ENCODE results near the gene UBALD2. TPM values are rescaled to one million over a fixed set of nuclear protein-coding genes. Genes with fewer than 3 reads are reported as not detected.
A peak's percentile ranks its signal among the peaks of the same experiment; 100 is the strongest.
"Not testable (repeated sequence)": the region's sequence is repeated elsewhere in the genome, so short reads cannot be mapped to it uniquely, and the experiment has no call there.

Gene UBALD2
- total RNA-seq, result 10 to 100 TPM in 2 of 4 donors, 1 to 10 TPM in 2; 7.0 to 25.9 (median 13.7) TPM

- DNase-seq (ENCODE audit: low spot score) (peak; percentile 96), ATAC-seq (ENCODE audit: low FRiP score) (peak; percentile 97)
- TF ChIP-seq, protein P1, sequence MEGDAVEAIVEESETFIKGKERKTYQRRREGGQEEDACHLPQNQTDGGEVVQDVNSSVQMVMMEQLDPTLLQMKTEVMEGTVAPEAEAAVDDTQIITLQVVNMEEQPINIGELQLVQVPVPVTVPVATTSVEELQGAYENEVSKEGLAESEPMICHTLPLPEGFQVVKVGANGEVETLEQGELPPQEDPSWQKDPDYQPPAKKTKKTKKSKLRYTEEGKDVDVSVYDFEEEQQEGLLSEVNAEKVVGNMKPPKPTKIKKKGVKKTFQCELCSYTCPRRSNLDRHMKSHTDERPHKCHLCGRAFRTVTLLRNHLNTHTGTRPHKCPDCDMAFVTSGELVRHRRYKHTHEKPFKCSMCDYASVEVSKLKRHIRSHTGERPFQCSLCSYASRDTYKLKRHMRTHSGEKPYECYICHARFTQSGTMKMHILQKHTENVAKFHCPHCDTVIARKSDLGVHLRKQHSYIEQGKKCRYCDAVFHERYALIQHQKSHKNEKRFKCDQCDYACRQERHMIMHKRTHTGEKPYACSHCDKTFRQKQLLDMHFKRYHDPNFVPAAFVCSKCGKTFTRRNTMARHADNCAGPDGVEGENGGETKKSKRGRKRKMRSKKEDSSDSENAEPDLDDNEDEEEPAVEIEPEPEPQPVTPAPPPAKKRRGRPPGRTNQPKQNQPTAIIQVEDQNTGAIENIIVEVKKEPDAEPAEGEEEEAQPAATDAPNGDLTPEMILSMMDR (IDR thresholded peaks at IDR 0.05), result no peak
Observed at GRCh38 chr17:76264755-76265623, at the start of gene UBALD2. Gene UBALD2 (plus strand): TSS chr17:76265348. CDS start chr17:76265506, 158 bp downstream.

DNA sequence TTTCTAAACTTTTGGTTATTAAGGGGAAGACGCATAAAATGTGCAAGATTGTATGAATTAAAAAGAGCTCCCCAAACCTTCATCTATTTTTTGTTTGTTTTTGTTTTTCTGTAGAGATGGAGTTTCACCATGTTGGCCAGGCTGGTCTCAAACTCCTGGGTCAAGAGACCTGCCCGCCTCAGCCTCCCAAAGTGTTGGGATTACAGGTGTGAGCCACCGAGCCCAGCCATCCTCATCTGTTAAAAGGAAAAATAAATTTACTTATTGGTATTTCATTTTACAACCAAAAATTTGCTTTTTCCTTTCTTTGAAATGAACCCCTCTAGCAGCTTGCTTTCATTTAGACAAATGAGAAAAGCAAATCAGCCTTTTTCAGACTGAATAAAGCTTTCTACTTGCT, 48.1 kb upstream of the UBALD2 start:
- TF ChIP-seq, protein P1 (IDR thresholded peaks at IDR 0.05), result no peak
- ATAC-seq (ENCODE audit: low FRiP score) (no peak), DNase-seq (ENCODE audit: low spot score) (no peak)

- no peak for DNase-seq (ENCODE audit: low spot score)
- TF ChIP-seq, protein P1 (IDR thresholded peaks at IDR 0.05), result no peak
Observed at GRCh38 chr17:76219670-76220383, 45.3 kb upstream of the UBALD2 start.

GRCh38 chr17:76223802-76224201, 41.3 kb upstream of the UBALD2 start:
- TF ChIP-seq, protein P1 (IDR thresholded peaks at IDR 0.05), result no peak
- DNase-seq (ENCODE audit: low spot score), result no peak
- ATAC-seq (ENCODE audit: low FRiP score), result no peak

More at GRCh38 chr17:76219670-76220383, 45.3 kb upstream of the UBALD2 start:
- ATAC-seq (ENCODE audit: low FRiP score), result no peak

DNA sequence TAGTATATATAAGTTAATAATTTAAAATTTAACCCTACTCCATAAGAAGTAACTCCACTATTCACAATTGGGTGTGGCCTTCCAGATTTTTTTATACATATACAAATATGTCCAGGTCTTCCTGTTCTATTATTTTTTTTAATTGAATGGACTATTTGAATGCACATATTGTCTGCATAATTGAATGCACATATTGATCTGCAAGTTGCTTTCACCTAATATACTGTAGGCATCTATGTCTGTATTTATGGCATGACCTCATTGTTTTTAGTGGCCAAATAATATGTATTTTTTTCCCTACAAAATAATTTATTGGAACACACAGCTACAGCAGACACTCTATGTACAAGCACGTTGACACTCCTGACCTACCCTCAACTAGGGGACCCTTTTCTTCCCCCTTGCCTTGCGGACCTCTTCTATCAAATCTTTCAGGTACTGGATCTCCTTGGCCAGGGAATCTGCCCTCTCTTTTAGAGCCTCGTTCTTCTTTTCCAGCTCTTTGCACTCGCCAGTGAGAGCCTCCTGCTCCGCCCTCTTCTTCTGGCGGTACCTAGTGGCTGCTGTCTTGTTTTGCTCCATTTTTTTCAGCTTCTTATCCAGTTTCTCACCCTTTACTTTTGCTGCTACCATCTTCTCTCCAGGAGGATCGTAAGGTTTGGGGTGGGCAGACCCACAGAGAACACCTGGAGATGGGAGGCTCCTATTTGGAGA, 39.6 kb upstream of the UBALD2 start:
- DNase-seq (ENCODE audit: low spot score); ATAC-seq (ENCODE audit: low FRiP score): not testable (repeated sequence)

GRCh38 chr17:76226749-76227148, 38.4 kb upstream of the UBALD2 start:
- not testable (repeated sequence) for ATAC-seq (ENCODE audit: low FRiP score); DNase-seq (ENCODE audit: low spot score)

GRCh38 chr17:76232342-76232741, 32.8 kb upstream of the UBALD2 start:
- ATAC-seq (ENCODE audit: low FRiP score) (no peak), DNase-seq (ENCODE audit: low spot score) (no peak)
- TF ChIP-seq, protein P1 (IDR thresholded peaks at IDR 0.05), result no peak
